Endothelial cell of umbilical vein (primary cell): ENCODE measurements around the gene SELENOV.

ENCODE experiments used
- EZH2 ChIP-seq: IDR thresholded peaks from 2 replicates; pipeline ENCODE4 v1.6.1; 2012; ENCODE audit warnings: borderline replicate concordance, low read depth, mild to moderate bottlenecking, moderate library complexity, low read length, inconsistent platforms; ENCODE audit not compliant: severe bottlenecking
- FOS ChIP-seq: IDR thresholded peaks from 2 replicates; pipeline ENCODE4 v1.6.1; 2011; ENCODE audit warnings: mild to moderate bottlenecking, low read length, moderate library complexity, borderline replicate concordance; ENCODE audit not compliant: insufficient read depth
- POLR2A ChIP-seq: IDR thresholded peaks from 2 replicates; pipeline ENCODE4 v1.6.1; 2012; ENCODE audit warnings: low read depth, mild to moderate bottlenecking, control low read depth, low read length
- TF ChIP-seq, protein P1 (sequence below), 2 donors: IDR thresholded peaks; 1 replicate in 1 of 2; 2 replicates in 1 of 2; pipeline ENCODE4 v1.5.1; 2011; ENCODE audit warnings: low read length in 2 of 2, mild to moderate bottlenecking in 2 of 2, moderate library complexity in 2 of 2, control low read depth in 1 of 2, inconsistent platforms in 1 of 2, low read depth in 1 of 2; ENCODE audit not compliant: insufficient read depth in 1 of 2; ENCODE audit errors: extremely low read depth in 1 of 2

DNA sequence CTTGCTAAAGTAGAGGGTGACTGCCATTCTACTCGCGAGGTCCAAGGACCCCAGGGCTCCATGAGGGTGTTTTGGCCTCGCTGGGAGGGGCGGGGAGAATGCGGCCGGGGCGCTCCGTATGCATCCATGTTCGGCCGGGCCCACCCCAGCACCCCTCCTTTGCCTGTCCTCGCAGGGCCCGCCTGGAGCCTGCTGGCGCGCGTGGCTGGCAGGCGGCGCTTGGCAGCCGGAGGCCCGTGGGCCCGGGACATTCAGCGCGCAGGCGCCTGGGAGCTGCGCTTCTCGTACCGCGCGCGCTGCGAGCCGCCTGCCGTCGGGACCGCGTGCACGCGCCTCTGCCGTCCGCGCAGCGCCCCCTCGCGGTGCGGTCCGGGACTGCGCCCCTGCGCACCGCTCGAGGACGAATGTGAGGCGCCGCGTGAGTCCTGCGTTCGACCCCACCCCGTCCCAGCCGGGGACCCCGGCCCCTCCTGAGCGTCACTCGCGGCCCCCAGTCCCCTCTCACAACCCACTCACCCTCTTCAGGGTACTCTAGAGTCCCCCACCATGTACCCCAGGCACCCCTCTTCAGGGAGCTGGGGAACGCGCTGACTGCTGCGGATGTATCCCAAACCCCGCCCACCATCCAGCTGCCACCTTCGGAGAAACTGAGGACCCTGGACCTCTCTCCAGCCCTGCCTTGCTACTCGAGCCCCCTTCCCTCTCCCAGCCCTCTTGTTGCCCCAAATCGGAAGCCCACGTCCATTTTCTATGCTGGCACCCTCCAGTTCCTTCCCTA, 12.1 kb upstream of the SELENOV start:
- TF ChIP-seq FOS (no peak), EZH2 (no peak), POLR2A (no peak)
- TF ChIP-seq, protein P1, sequence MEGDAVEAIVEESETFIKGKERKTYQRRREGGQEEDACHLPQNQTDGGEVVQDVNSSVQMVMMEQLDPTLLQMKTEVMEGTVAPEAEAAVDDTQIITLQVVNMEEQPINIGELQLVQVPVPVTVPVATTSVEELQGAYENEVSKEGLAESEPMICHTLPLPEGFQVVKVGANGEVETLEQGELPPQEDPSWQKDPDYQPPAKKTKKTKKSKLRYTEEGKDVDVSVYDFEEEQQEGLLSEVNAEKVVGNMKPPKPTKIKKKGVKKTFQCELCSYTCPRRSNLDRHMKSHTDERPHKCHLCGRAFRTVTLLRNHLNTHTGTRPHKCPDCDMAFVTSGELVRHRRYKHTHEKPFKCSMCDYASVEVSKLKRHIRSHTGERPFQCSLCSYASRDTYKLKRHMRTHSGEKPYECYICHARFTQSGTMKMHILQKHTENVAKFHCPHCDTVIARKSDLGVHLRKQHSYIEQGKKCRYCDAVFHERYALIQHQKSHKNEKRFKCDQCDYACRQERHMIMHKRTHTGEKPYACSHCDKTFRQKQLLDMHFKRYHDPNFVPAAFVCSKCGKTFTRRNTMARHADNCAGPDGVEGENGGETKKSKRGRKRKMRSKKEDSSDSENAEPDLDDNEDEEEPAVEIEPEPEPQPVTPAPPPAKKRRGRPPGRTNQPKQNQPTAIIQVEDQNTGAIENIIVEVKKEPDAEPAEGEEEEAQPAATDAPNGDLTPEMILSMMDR (IDR thresholded peaks at IDR 0.05; ENCODE audit: extremely low read depth in 1 of 2, insufficient read depth in 1 of 2, low read depth in 1 of 2, low read length in 2 of 2) = peak; percentile 82
